Uterus (tissue), 2 donors: ENCODE results near the gene HDAC4.

ENCODE experiments used
- POLR2A ChIP-seq, 2 donors: fragments of 450-650 bp; IDR thresholded peaks; one replicate each; pipeline ENCODE4 v1.6.1; 2016; ENCODE audit warnings: antibody characterized with exemption in 2 of 2, mild to moderate bottlenecking in 1 of 2, moderate library complexity in 1 of 2
- TF ChIP-seq, protein P1 (sequence below), 4 experiments: fragments of 200-600 bp in 2 of 4; fragments of 450-650 bp in 2 of 4; sonication (generic) in 2 of 4; IDR thresholded peaks; one replicate each; pipeline ENCODE4 v1.5.1; 2016 to 2019; ENCODE audit warnings: antibody characterized with exemption in 4 of 4, mild to moderate bottlenecking in 2 of 4, moderate library complexity in 1 of 4

DNA sequence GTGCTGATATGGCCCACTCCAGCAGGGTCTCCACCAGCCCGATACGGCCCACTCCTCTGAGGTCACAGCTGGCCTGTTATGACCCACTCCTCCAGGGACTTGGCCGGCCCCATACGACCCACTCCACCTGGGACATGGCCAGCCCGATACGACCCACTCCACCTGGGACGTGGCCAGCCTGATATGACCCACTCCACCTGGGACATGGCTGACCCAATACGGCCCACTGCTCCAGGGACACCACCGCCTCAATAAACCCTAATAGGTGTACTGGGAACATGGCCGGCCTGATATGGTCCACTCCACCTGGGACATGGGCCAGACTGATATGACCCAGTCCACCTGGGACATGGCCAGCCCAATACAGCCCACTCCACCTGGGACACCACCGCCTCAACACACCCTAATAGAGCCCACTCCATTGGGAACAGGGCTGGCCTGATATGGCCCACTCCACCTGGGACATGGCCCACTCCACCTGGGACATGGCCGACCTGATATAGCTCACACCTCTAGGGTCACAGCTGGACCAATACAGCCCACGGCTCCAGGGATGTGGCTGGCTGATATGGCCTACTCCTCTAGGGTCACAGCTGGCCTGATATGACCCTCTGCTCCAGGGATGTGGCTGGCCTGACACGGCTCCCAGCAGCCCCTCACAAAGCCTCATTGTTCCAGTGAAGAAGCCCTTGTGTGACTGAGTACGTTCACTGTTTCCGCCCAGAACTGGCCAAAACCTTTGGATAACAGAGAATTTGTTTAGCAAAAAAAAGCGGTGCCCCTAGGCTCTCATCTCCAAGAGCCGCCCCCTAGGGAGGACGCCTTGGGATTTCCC is 245.6 kb downstream of the HDAC4 start:
- TF ChIP-seq, protein P1, sequence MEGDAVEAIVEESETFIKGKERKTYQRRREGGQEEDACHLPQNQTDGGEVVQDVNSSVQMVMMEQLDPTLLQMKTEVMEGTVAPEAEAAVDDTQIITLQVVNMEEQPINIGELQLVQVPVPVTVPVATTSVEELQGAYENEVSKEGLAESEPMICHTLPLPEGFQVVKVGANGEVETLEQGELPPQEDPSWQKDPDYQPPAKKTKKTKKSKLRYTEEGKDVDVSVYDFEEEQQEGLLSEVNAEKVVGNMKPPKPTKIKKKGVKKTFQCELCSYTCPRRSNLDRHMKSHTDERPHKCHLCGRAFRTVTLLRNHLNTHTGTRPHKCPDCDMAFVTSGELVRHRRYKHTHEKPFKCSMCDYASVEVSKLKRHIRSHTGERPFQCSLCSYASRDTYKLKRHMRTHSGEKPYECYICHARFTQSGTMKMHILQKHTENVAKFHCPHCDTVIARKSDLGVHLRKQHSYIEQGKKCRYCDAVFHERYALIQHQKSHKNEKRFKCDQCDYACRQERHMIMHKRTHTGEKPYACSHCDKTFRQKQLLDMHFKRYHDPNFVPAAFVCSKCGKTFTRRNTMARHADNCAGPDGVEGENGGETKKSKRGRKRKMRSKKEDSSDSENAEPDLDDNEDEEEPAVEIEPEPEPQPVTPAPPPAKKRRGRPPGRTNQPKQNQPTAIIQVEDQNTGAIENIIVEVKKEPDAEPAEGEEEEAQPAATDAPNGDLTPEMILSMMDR (IDR thresholded peaks at IDR 0.05) = no peak
- TF ChIP-seq POLR2A (IDR thresholded peaks at IDR 0.05) = no peak
